ENCODE measurements around the gene CCDC66. TPM values are rescaled to one million over a fixed set of nuclear protein-coding genes. Genes with fewer than 3 reads are reported as not detected.

CCDC66 gene
- polyA plus RNA-seq, 1 of the 3 experiments (the other 2 are of a cell fraction), result 4.6 TPM

DNA sequence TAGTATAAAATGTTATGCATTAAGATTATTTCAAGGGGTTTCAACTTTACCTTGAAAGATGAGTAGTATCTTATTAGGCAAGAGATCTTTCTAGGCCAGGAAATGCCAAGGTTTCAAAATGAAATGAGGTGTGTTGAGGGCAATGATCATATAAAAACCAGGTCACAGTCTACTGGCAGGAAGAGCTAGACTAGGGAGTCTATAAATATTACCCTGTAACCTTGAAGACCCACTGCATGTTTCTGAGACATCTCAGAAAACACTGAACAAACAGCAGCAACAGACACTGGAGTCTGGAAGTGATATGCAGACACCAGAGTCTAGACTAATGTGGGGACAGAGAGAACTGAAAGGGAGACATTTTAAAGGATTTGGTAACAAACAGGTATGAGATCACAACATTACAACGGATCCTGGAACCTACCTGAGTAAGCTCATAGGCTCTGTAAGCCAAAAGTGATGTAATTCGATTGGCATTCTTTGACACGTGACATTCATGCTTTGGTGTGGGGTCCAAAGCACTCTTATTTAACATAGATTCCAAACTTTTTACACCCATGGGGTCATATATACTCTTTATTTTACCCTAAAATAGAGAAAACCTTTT, 111.1 kb downstream of the CCDC66 start:
- Histone ChIP-seq H3K9me2 (0 out of 2 replicates have a peak, but pooled peaks cover 3% of the 10 kb centered on the region), H3K9me3 (no peaks in the 10 kb centered on the region), H3K4me3 (ENCODE audit: low read depth in 2 of 2, low read length in 1 of 2) (no peak overlapping the region), H2AFZ (ENCODE audit: low read depth) (no peak overlapping the region), H3K4me1 (ENCODE audit: control insufficient read depth in 1 of 2, insufficient read depth in 2 of 2, low read depth in 1 of 2, low read length in 1 of 2) (no peaks in the 10 kb centered on the region; a peak in 1 of 4 replicates), H3K27me3 (ENCODE audit: insufficient read depth) (no peaks in the 10 kb centered on the region), H3K9ac (no peak overlapping the region), H4K20me1 (ENCODE audit: insufficient read depth) (no peaks in the 10 kb centered on the region; the same call in 1 of the 2 replicates), H3K36me3 (replicated peaks in 1 of 2; ENCODE audit: control insufficient read depth in 1 of 2, insufficient read depth in 2 of 2, low read length in 1 of 2) (peaks cover 80 to 96% of the 10 kb centered on the region in 2 experiments), H3K4me2 (no peak overlapping the region), H3F3A (replicated peaks; ENCODE audit: insufficient read depth) (peaks cover 2% of the 10 kb centered on the region), H3K79me2 (ENCODE audit: insufficient read depth) (peaks cover 56% of the 10 kb centered on the region), H3K27ac (ENCODE audit: low read depth in 2 of 2, low read length in 1 of 2) (no peak overlapping the region)
- ChIA-PET POLR2A (no interaction called here), CTCF (interaction anchor here (0.8 to 1.3 kb wide), 2 partner anchors 11 to 97 kb away, joined by 3 to 4 read pairs; no protein-coding TSS in a partner anchor)
- 89% methylated on average over 3 of the region's 3 CpGs for WGBS (ENCODE audit: low lambda C conversion rate)
- TF ChIP-seq FOXJ3 (CRISPR knock-in tag; IDR thresholded peaks at IDR 0.05), result no peak
- TF ChIP-seq, protein P1, sequence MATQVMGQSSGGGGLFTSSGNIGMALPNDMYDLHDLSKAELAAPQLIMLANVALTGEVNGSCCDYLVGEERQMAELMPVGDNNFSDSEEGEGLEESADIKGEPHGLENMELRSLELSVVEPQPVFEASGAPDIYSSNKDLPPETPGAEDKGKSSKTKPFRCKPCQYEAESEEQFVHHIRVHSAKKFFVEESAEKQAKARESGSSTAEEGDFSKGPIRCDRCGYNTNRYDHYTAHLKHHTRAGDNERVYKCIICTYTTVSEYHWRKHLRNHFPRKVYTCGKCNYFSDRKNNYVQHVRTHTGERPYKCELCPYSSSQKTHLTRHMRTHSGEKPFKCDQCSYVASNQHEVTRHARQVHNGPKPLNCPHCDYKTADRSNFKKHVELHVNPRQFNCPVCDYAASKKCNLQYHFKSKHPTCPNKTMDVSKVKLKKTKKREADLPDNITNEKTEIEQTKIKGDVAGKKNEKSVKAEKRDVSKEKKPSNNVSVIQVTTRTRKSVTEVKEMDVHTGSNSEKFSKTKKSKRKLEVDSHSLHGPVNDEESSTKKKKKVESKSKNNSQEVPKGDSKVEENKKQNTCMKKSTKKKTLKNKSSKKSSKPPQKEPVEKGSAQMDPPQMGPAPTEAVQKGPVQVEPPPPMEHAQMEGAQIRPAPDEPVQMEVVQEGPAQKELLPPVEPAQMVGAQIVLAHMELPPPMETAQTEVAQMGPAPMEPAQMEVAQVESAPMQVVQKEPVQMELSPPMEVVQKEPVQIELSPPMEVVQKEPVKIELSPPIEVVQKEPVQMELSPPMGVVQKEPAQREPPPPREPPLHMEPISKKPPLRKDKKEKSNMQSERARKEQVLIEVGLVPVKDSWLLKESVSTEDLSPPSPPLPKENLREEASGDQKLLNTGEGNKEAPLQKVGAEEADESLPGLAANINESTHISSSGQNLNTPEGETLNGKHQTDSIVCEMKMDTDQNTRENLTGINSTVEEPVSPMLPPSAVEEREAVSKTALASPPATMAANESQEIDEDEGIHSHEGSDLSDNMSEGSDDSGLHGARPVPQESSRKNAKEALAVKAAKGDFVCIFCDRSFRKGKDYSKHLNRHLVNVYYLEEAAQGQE (IDR thresholded peaks at IDR 0.05; ENCODE audit: low read depth, low read length), result no peak
- TF ChIP-seq CHD2 (IDR thresholded peaks at IDR 0.05; ENCODE audit: low read length, partially characterized antibody), result no peak
- TF ChIP-seq TEAD4 (IDR thresholded peaks at IDR 0.05; ENCODE audit: borderline replicate concordance, insufficient read depth), result no peak
- TF ChIP-seq YY1 (IDR thresholded peaks at IDR 0.05; ENCODE audit: low read depth), result no peak
- TF ChIP-seq TAF1 (IDR thresholded peaks at IDR 0.05; ENCODE audit: borderline replicate concordance, low read depth, low read length), result no peak
- TF ChIP-seq MXI1 (IDR thresholded peaks at IDR 0.05; ENCODE audit: low read depth, low read length), result no peak
- no peak for TF ChIP-seq EZH2phosphoT487 (IDR thresholded peaks at IDR 0.05; ENCODE audit: borderline replicate concordance, low read depth)
- TF ChIP-seq, protein P2, sequence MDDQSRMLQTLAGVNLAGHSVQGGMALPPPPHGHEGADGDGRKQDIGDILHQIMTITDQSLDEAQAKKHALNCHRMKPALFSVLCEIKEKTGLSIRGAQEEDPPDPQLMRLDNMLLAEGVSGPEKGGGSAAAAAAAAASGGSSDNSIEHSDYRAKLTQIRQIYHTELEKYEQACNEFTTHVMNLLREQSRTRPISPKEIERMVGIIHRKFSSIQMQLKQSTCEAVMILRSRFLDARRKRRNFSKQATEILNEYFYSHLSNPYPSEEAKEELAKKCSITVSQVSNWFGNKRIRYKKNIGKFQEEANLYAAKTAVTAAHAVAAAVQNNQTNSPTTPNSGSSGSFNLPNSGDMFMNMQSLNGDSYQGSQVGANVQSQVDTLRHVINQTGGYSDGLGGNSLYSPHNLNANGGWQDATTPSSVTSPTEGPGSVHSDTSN (IDR thresholded peaks at IDR 0.05), result no peak
- TF ChIP-seq GABPA (IDR thresholded peaks at IDR 0.05; ENCODE audit: low read depth), result no peak
- no peak for TF ChIP-seq JUND (IDR thresholded peaks at IDR 0.05)
- TF ChIP-seq EP300 (IDR thresholded peaks at IDR 0.05; ENCODE audit: borderline replicate concordance in 1 of 2, low read depth in 1 of 2, low read length in 1 of 2), result no peak
- no peak for DNase-seq

Other genes starting within 250 kb of the CCDC66 start
- 1.6 and 2.4 TPM in 2 replicates for gene ERC2, start 88.7 kb upstream of the CCDC66 start, polyA plus RNA-seq (2012; rRNA removed)
- 15.3 and 20.3 TPM in 2 replicates for gene TASOR, start 126.1 kb downstream of the CCDC66 start, polyA plus RNA-seq (2012; rRNA removed)
- 5.7 and 5.9 TPM in 2 replicates for gene ARHGEF3, start 244.8 kb downstream of the CCDC66 start, polyA plus RNA-seq (2012; rRNA removed)

All from SK-N-SH (cell line).